Stimulated activated CD4-positive, alpha-beta T cell treated with anti-CD3 and anti-CD28 coated beads, Interleukin-12 subunit alpha, Interleukin-12 subunit beta, amount 100 ng/mL, for 48 hours (primary cell): ENCODE results near the gene L3MBTL3.
"Not testable (repeated sequence)": the region's sequence is repeated elsewhere in the genome, so short reads cannot be mapped to it uniquely, and the experiment has no call there.

Experiments used
- DNase-seq, 3 donors: peaks; one replicate each; pipeline ENCODE4 v3.0.0-alpha.2; 2020; ENCODE audit warnings: low read depth in 2 of 3, low spot score in 1 of 3

The L3MBTL3 gene

GRCh38 chr6:130070792-130071191, 52.4 kb downstream of the L3MBTL3 start:
- no peak for DNase-seq

- no peak for DNase-seq
These were observed 57.6 kb downstream of the L3MBTL3 start for GRCh38 chr6:130075879-130076460.

GRCh38 chr6:130076512-130076911, 58.1 kb downstream of the L3MBTL3 start:
- DNase-seq: no peak

GRCh38 chr6:130090796-130091195, 72.4 kb downstream of the L3MBTL3 start:
- DNase-seq: no peak

GRCh38 chr6:130093546-130093945, 75.2 kb downstream of the L3MBTL3 start:
- no peak for DNase-seq

- no peak for DNase-seq
These were observed 79.9 kb downstream of the L3MBTL3 start for GRCh38 chr6:130098317-130098716.

GRCh38 chr6:130099119-130099518, 80.7 kb downstream of the L3MBTL3 start:
- DNase-seq: no peak

GRCh38 chr6:130105996-130106704, 87.8 kb downstream of the L3MBTL3 start:
- DNase-seq: no peak

- no peak for DNase-seq
These were observed 89.3 kb downstream of the L3MBTL3 start for GRCh38 chr6:130107710-130108109.

- no peak for DNase-seq
These were observed 92.7 kb downstream of the L3MBTL3 start for GRCh38 chr6:130111031-130111430.

- no peak for DNase-seq
These were observed 94.9 kb downstream of the L3MBTL3 start for GRCh38 chr6:130113201-130113710.

GRCh38 chr6:130115036-130115435, 96.7 kb downstream of the L3MBTL3 start:
- no peak for DNase-seq

GRCh38 chr6:130116273-130116672, 97.9 kb downstream of the L3MBTL3 start:
- DNase-seq: no peak

- DNase-seq: not testable (repeated sequence)
These were observed 98.9 kb downstream of the L3MBTL3 start for GRCh38 chr6:130117187-130117701.

GRCh38 chr6:130118236-130118635, 99.9 kb downstream of the L3MBTL3 start:
- DNase-seq: no peak

GRCh38 chr6:130119211-130119610, 100.8 kb downstream of the L3MBTL3 start:
- no peak for DNase-seq

GRCh38 chr6:130120731-130121130, 102.3 kb downstream of the L3MBTL3 start:
- no peak for DNase-seq

GRCh38 chr6:130122243-130122642, 103.9 kb downstream of the L3MBTL3 start:
- DNase-seq: no peak

GRCh38 chr6:130127195-130127594, 108.8 kb downstream of the L3MBTL3 start:
- DNase-seq: no peak

- DNase-seq: no peak
These were observed 109.9 kb downstream of the L3MBTL3 start for GRCh38 chr6:130128326-130128725.

GRCh38 chr6:130129762-130130246, 111.4 kb downstream of the L3MBTL3 start:
- no peak for DNase-seq

- DNase-seq: peak; percentile 24 to 30 (median 24)
These were observed 113.9 kb downstream of the L3MBTL3 start for GRCh38 chr6:130132286-130132701.
